Measurements from ENCODE around the gene IL36G.

DNA sequence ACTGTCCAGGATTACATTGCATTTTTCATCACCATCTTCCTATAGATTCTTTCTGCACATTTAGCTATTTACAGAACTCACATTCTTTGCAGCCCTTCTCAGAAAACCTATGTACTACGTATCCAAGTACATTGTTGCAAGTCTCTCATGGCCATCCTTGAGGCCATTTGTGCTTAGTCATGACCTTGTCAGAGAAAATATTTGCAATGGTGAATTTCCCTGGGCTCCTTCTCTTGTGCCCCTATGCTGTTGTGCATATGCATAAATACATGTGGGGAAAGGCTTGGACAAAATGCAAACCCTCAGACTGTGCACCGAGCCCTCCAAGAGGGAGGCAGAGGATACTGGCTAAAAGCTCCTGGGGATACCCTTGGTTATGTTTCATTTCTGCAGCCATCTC lies 47.0 kb downstream of the IL36G start:
- TF ChIP-seq, protein P1, sequence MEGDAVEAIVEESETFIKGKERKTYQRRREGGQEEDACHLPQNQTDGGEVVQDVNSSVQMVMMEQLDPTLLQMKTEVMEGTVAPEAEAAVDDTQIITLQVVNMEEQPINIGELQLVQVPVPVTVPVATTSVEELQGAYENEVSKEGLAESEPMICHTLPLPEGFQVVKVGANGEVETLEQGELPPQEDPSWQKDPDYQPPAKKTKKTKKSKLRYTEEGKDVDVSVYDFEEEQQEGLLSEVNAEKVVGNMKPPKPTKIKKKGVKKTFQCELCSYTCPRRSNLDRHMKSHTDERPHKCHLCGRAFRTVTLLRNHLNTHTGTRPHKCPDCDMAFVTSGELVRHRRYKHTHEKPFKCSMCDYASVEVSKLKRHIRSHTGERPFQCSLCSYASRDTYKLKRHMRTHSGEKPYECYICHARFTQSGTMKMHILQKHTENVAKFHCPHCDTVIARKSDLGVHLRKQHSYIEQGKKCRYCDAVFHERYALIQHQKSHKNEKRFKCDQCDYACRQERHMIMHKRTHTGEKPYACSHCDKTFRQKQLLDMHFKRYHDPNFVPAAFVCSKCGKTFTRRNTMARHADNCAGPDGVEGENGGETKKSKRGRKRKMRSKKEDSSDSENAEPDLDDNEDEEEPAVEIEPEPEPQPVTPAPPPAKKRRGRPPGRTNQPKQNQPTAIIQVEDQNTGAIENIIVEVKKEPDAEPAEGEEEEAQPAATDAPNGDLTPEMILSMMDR (IDR thresholded peaks at IDR 0.05): no peak
- TF ChIP-seq POLR2A (IDR thresholded peaks at IDR 0.05) (no peak), POLR2AphosphoS5 (IDR thresholded peaks at IDR 0.05) (no peak)
